Naive thymus-derived CD4-positive, alpha-beta T cell (primary cell): ENCODE results near the gene LRP4. TPM values are rescaled to one million over a fixed set of nuclear protein-coding genes. Genes with fewer than 3 reads are reported as not detected.

Experiments used
- ATAC-seq: fragments of 150-1000 bp; cut with Tn5 transposase; 2 replicates; pipeline ENCODE4 v1.10.0; 2021; ENCODE audit warnings: mild to moderate bottlenecking, moderate library complexity
- CTCF ChIA-PET: fragments of 350-600 bp; sonication (Branson Sonifier 250); formaldehyde crosslinking; loops from one replicate; lab custom pipeline; 2021; ENCODE audit warnings: antibody characterized with exemption; lab: Charles Lee
- POLR2A ChIA-PET: fragments of 350-600 bp; sonication (Branson Sonifier 250); formaldehyde crosslinking; loops from one replicate; lab custom pipeline; 2021; ENCODE audit warnings: antibody characterized with exemption, inconsistent platforms; lab: Charles Lee
- DNase-seq, 9 donors: peaks; one replicate each; pipeline versions ENCODE4 v3.0.0 to v3.0.0-alpha.2; 2020 to 2022; ENCODE audit warnings: mixed read lengths in 1 of 9
- H3K27ac ChIP-seq: one replicate; pipeline ENCODE4 v1.7.0; 2013; ENCODE audit warnings: mild to moderate bottlenecking, low read depth, low read length, moderate library complexity
- H3K27me3 ChIP-seq, 2 donors: one replicate each; pipeline ENCODE4 v1.7.0; 2013; ENCODE audit warnings: low read length in 2 of 2, mild to moderate bottlenecking in 2 of 2, moderate library complexity in 2 of 2; ENCODE audit not compliant: control insufficient read depth in 2 of 2, insufficient read depth in 2 of 2
- H3K36me3 ChIP-seq, 3 experiments: 1 replicate in 2 of 3; 2 replicates in 1 of 3; pipeline ENCODE4 v1.7.0; 2013; ENCODE audit warnings: low read length in 3 of 3, mild to moderate bottlenecking in 3 of 3, moderate library complexity in 1 of 3; ENCODE audit not compliant: insufficient read depth in 3 of 3, control insufficient read depth in 2 of 3
- H3K4me1 ChIP-seq, 2 donors: one replicate each; pipeline ENCODE4 v1.7.0; 2013; ENCODE audit warnings: low read length in 2 of 2, mild to moderate bottlenecking in 2 of 2, moderate library complexity in 1 of 2; ENCODE audit not compliant: control insufficient read depth in 2 of 2, insufficient read depth in 2 of 2
- H3K4me3 ChIP-seq: 2 replicates; pipeline ENCODE4 v1.7.0; 2013; ENCODE audit warnings: mild to moderate bottlenecking, low read length
- H3K9me3 ChIP-seq, 3 experiments: 1 replicate in 2 of 3; 2 replicates in 1 of 3; pipeline ENCODE4 v1.7.0; 2013; ENCODE audit warnings: low read length in 3 of 3; ENCODE audit not compliant: control insufficient read depth in 2 of 3
- H3K27ac Mint-ChIP-seq, 9 donors: one replicate each; pipeline ENCODE4 v1.8.0; 2020 to 2022; ENCODE audit warnings: mixed read lengths in 9 of 9, mild to moderate bottlenecking in 8 of 9, moderate library complexity in 5 of 9, inconsistent platforms in 2 of 9
- H3K27me3 Mint-ChIP-seq, 5 donors: one replicate each; pipeline ENCODE4 v1.8.0; 2021 to 2022; ENCODE audit warnings: mixed read lengths in 5 of 5, mild to moderate bottlenecking in 1 of 5
- H3K36me3 Mint-ChIP-seq, 5 donors: one replicate each; pipeline ENCODE4 v1.8.0; 2020 to 2022; ENCODE audit warnings: mixed read lengths in 5 of 5, mild to moderate bottlenecking in 3 of 5, inconsistent platforms in 1 of 5
- H3K4me1 Mint-ChIP-seq, 7 donors: one replicate each; pipeline ENCODE4 v1.8.0; 2020 to 2022; ENCODE audit warnings: mixed read lengths in 7 of 7, mild to moderate bottlenecking in 3 of 7, inconsistent platforms in 1 of 7
- H3K4me3 Mint-ChIP-seq, 10 donors: one replicate each; pipeline ENCODE4 v1.8.0; 2020 to 2022; ENCODE audit warnings: mild to moderate bottlenecking in 10 of 10, mixed read lengths in 10 of 10, moderate library complexity in 6 of 10, inconsistent platforms in 2 of 10
- H3K9me3 Mint-ChIP-seq, 11 donors: one replicate each; pipeline ENCODE4 v1.8.0; 2020 to 2022; ENCODE audit warnings: mixed read lengths in 11 of 11, mild to moderate bottlenecking in 4 of 11, inconsistent platforms in 1 of 11, moderate library complexity in 1 of 11
- intact Hi-C, 2 donors: fragments of 100-400 bp; cut with micrococcal nuclease; formaldehyde crosslinking; loops; one replicate each; pipeline ENCODE4 v1.15.1; 2023
- polyA plus RNA-seq, 2 donors: library from polyadenylated mRNA; unstranded; fragments of 300-500 nt; fragmentation: Illumina TruSeq; gene quantifications; one replicate each; pipeline ENCODE4 v1.2.3, GENCODE V29; 2021
- total RNA-seq, 6 experiments: library from RNA in 5 of 6; stranded (reverse) in 5 of 6; gene quantifications; 1 replicate in 5 of 6; 2 replicates in 1 of 6; pipeline ENCODE4 v1.2.3 and lab custom pipeline; 2021 to 2026

LRP4 gene
- total and polyA plus RNA-seq, 7 experiments from 2014 or later, result not detected

GRCh38 chr11:46850829-46851380 lies 67.4 kb downstream of the LRP4 start:
- no peak overlapping the region for H3K27ac Mint-ChIP-seq
- no peaks in the 10 kb centered on the region for H3K27me3 Mint-ChIP-seq
- H3K4me1 Mint-ChIP-seq, result peaks cover 4 to 12% (median 11%) of the 10 kb centered on the region in 7 donors
- POLR2A ChIA-PET, result no interaction called here
- H3K36me3 Mint-ChIP-seq, result no peaks in the 10 kb centered on the region
- intact Hi-C loops, result no loop called here
- H3K4me3 Mint-ChIP-seq, result no peak overlapping the region
- no peak overlapping the region for H3K27ac ChIP-seq
- H3K9me3 Mint-ChIP-seq, result peaks cover 0 to 2% (median 0%) of the 10 kb centered on the region in 11 donors
- ATAC-seq (no peak), DNase-seq (no peak)
- H3K9me3 ChIP-seq, result no peaks in the 10 kb centered on the region
- no peak overlapping the region for H3K4me3 ChIP-seq
- CTCF ChIA-PET, result no interaction called here
- H3K36me3 ChIP-seq, result no peaks in the 10 kb centered on the region
- H3K4me1 ChIP-seq, result no peaks in the 10 kb centered on the region
- H3K27me3 ChIP-seq, result no peaks in the 10 kb centered on the region

- H3K9me3 Mint-ChIP-seq, result peaks cover 0 to 2% (median 0%) of the 10 kb centered on the region in 11 donors
- Histone ChIP-seq H3K4me1 (peaks cover 0 to 8% of the 10 kb centered on the region in 2 donors), H3K27me3 (no peaks in the 10 kb centered on the region), H3K4me3 (no peak overlapping the region), H3K36me3 (no peaks in the 10 kb centered on the region), H3K9me3 (no peaks in the 10 kb centered on the region), H3K27ac (no peak overlapping the region)
- no peaks in the 10 kb centered on the region for H3K27me3 Mint-ChIP-seq
- POLR2A ChIA-PET, result no interaction called here
- intact Hi-C loops, result loop anchor here in 1 of 2 donors (10.0 kb wide), 1 partner anchor 705 kb away; the partner anchor contains the start of gene CELF1
- no peak for ATAC-seq
- CTCF ChIA-PET, result no interaction called here
- H3K27ac Mint-ChIP-seq, result no peak overlapping the region
- peaks cover 0 to 4% (median 0%) of the 10 kb centered on the region in 5 donors for H3K36me3 Mint-ChIP-seq
- no peak overlapping the region for H3K4me3 Mint-ChIP-seq
- DNase-seq, result no peak
- H3K4me1 Mint-ChIP-seq, result peaks cover 12 to 21% (median 18%) of the 10 kb centered on the region in 7 donors
Observed at GRCh38 chr11:46849631-46850030, 68.7 kb downstream of the LRP4 start.

- no peaks in the 10 kb centered on the region for H3K27me3 Mint-ChIP-seq
- DNase-seq (no peak), ATAC-seq (no peak)
- peaks cover 33 to 46% (median 43%) of the 10 kb centered on the region in 7 donors for H3K4me1 Mint-ChIP-seq
- intact Hi-C loops, result loop anchor here (1.0 to 10.0 kb wide), 10 partner anchors 20 to 869 kb away; partner anchors contain the start of genes AGBL2 (in 1 of the 2), ARHGAP1 (in 1 of the 2), ATG13 (in 1 of the 2) and CELF1 (in 1 of the 2)
- H3K27ac Mint-ChIP-seq, result peak overlapping the region in 8 of 9 donors; percentile 88 to 97 (median 91)
- no peaks in the 10 kb centered on the region for H3K27me3 ChIP-seq
- ChIA-PET CTCF (interaction anchor here (0.9 kb wide), 1 partner anchor 316 kb away, joined by 3 read pairs; no protein-coding TSS in a partner anchor), POLR2A (interaction anchor here (0.6 kb wide), 1 partner anchor 801 kb away, joined by 3 read pairs; no protein-coding TSS in a partner anchor)
- peak overlapping the region; percentile 85 to 99 (median 97) for H3K4me3 Mint-ChIP-seq
- no peaks in the 10 kb centered on the region for H3K36me3 ChIP-seq
- no peaks in the 10 kb centered on the region for H3K9me3 ChIP-seq
- peak overlapping the region; percentile 71 for H3K4me3 ChIP-seq
- peaks cover 0 to 2% (median 0%) of the 10 kb centered on the region in 11 donors for H3K9me3 Mint-ChIP-seq
- H3K4me1 ChIP-seq, result peaks cover 0 to 14% of the 10 kb centered on the region in 2 donors
- peaks cover 0 to 9% (median 0%) of the 10 kb centered on the region in 5 donors for H3K36me3 Mint-ChIP-seq
- peak overlapping the region; percentile 71 for H3K27ac ChIP-seq
Observed at GRCh38 chr11:46846510-46846830, 71.9 kb downstream of the LRP4 start.

GRCh38 chr11:46845740-46846509 lies 72.4 kb downstream of the LRP4 start, which contains the start of gene CKAP5:
CKAP5 (minus strand) TSS chr11:46846280; CDS start chr11:46821231, 25,049 bp downstream.
- intact Hi-C loops, result loop anchor here (1.0 to 10.0 kb wide), 11 partner anchors 20 to 869 kb away; partner anchors contain the start of genes ATG13 (in 2 of the 2), CSTPP1 (in 2 of the 2), HARBI1 (in 2 of the 2) and AGBL2 (in 1 of the 2)
- peaks cover 33 to 50% (median 43%) of the 10 kb centered on the region in 7 donors for H3K4me1 Mint-ChIP-seq
- ATAC-seq (peak; percentile 96), DNase-seq (peak; percentile 63 to 89 (median 80))
- Histone ChIP-seq H3K4me3 (peak within 1 kb of the TSS; percentile 71), H3K36me3 (no peaks in the 10 kb centered on the region), H3K27me3 (no peaks in the 10 kb centered on the region), H3K27ac (peak within 1 kb of the TSS; percentile 71), H3K4me1 (peaks cover 0 to 14% of the 10 kb centered on the region in 2 donors), H3K9me3 (no peaks in the 10 kb centered on the region)
- H3K36me3 Mint-ChIP-seq, result peaks cover 0 to 9% (median 0%) of the 10 kb centered on the region in 5 donors
- ChIA-PET POLR2A (interaction anchor here (0.6 kb wide), 1 partner anchor 801 kb away, joined by 3 read pairs; no protein-coding TSS in a partner anchor), CTCF (interaction anchor here (0.9 kb wide), 1 partner anchor 316 kb away, joined by 3 read pairs; no protein-coding TSS in a partner anchor)
- H3K4me3 Mint-ChIP-seq, result peak within 1 kb of the TSS; percentile 85 to 99 (median 97)
- H3K9me3 Mint-ChIP-seq, result no peaks in the 10 kb centered on the region
- peak within 1 kb of the TSS; percentile 88 to 97 (median 93) for H3K27ac Mint-ChIP-seq
- H3K27me3 Mint-ChIP-seq, result no peaks in the 10 kb centered on the region

GRCh38 chr11:46845440-46845739 lies 73.0 kb downstream of the LRP4 start:
- peaks cover 0 to 9% (median 0%) of the 10 kb centered on the region in 5 donors for H3K36me3 Mint-ChIP-seq
- H3K27me3 Mint-ChIP-seq, result no peaks in the 10 kb centered on the region
- Histone ChIP-seq H3K27ac (peak overlapping the region; percentile 71), H3K4me1 (peaks cover 0 to 14% of the 10 kb centered on the region in 2 donors), H3K9me3 (no peaks in the 10 kb centered on the region), H3K4me3 (peak overlapping the region; percentile 71), H3K36me3 (no peaks in the 10 kb centered on the region), H3K27me3 (no peaks in the 10 kb centered on the region)
- H3K4me1 Mint-ChIP-seq, result peaks cover 33 to 50% (median 43%) of the 10 kb centered on the region in 7 donors
- peak overlapping the region; percentile 81 to 99 (median 91) for H3K4me3 Mint-ChIP-seq
- H3K9me3 Mint-ChIP-seq, result no peaks in the 10 kb centered on the region
- intact Hi-C loops, result loop anchor here (1.0 to 10.0 kb wide), 3 partner anchors 91 to 709 kb away; partner anchors contain the start of genes ATG13 (in 1 of the 2), CELF1 (in 1 of the 2), CSTPP1 (in 1 of the 2) and HARBI1 (in 1 of the 2)
- CTCF ChIA-PET, result no interaction called here
- POLR2A ChIA-PET, result no interaction called here
- H3K27ac Mint-ChIP-seq, result peak overlapping the region; percentile 48 to 89 (median 83)
- ATAC-seq (no peak), DNase-seq (no peak)

GRCh38 chr11:46840116-46840515 lies 78.2 kb downstream of the LRP4 start:
- no peak for DNase-seq
- no peaks in the 10 kb centered on the region for H3K9me3 Mint-ChIP-seq
- H3K27me3 ChIP-seq, result no peaks in the 10 kb centered on the region
- intact Hi-C loops, result loop anchor here in 1 of 2 donors (10.0 kb wide), 1 partner anchor 715 kb away; the partner anchor contains the start of gene CELF1
- H3K4me1 Mint-ChIP-seq, result peaks cover 36 to 73% (median 61%) of the 10 kb centered on the region in 7 donors
- ATAC-seq, result no peak
- POLR2A ChIA-PET, result no interaction called here
- no peaks in the 10 kb centered on the region for H3K9me3 ChIP-seq
- no peaks in the 10 kb centered on the region for H3K27me3 Mint-ChIP-seq
- H3K4me3 Mint-ChIP-seq, result no peak overlapping the region
- no peak overlapping the region for H3K4me3 ChIP-seq
- peaks cover 0 to 5% (median 0%) of the 10 kb centered on the region in 5 donors for H3K36me3 Mint-ChIP-seq
- CTCF ChIA-PET, result no interaction called here
- H3K27ac ChIP-seq, result no peak overlapping the region
- no peaks in the 10 kb centered on the region for H3K36me3 ChIP-seq
- peaks cover 0 to 11% of the 10 kb centered on the region in 2 donors for H3K4me1 ChIP-seq
- no peak overlapping the region for H3K27ac Mint-ChIP-seq
